Measurements from ENCODE around the gene SLC12A7. TPM values are rescaled to one million over a fixed set of nuclear protein-coding genes. Genes with fewer than 3 reads are reported as not detected.

The SLC12A7 gene
- total RNA-seq, 1 experiment from 2014 or later = 30.8 TPM

- WGBS (ENCODE audit: extremely low coverage, insufficient read length, low lambda C conversion rate) = no CpG with 5 or more reads among the region's 19 CpGs
- Histone ChIP-seq H3K79me2 (ENCODE audit: insufficient read depth, low read length) (no peaks in the 10 kb centered on the region), H3K27me3 (ENCODE audit: insufficient read depth, low read length) (no peaks in the 10 kb centered on the region), H3K4me1 (ENCODE audit: insufficient read depth, low read length) (no peaks in the 10 kb centered on the region; the same call in 1 of the 2 replicates), H2BK120ac (ENCODE audit: low read depth, low read length, poor library complexity, severe bottlenecking) (no peak overlapping the region), H3K4me2 (ENCODE audit: insufficient read depth, insufficient read length, low read length) (no peak overlapping the region), H3K79me1 (ENCODE audit: insufficient read depth, low read depth, low read length, poor library complexity, severe bottlenecking) (no peaks in the 10 kb centered on the region), H4K91ac (ENCODE audit: insufficient read length, low read depth, low read length) (no peak overlapping the region), H4K20me1 (ENCODE audit: control insufficient read depth, insufficient read depth, insufficient read length) (no peaks in the 10 kb centered on the region), H3K4ac (ENCODE audit: low read depth, low read length) (no peak overlapping the region), H3K9ac (ENCODE audit: extremely low read depth, insufficient read length, low read length) (no peak overlapping the region), H2BK20ac (ENCODE audit: low read depth, low read length, poor library complexity, severe bottlenecking) (no peak overlapping the region), H3K23me2 (ENCODE audit: insufficient read length, low read depth, low read length, poor library complexity, severe bottlenecking) (no peaks in the 10 kb centered on the region), H3T11ph (ENCODE audit: low read length) (no peak overlapping the region), H2BK12ac (ENCODE audit: insufficient read length, low read depth, low read length) (no peak overlapping the region), H3K18ac (ENCODE audit: insufficient read length, low read depth, low read length) (no peak overlapping the region), H4K8ac (replicated peaks; ENCODE audit: insufficient read length, low read depth, low read length) (no peak overlapping the region), H3K14ac (ENCODE audit: insufficient read depth, low read length) (no peak overlapping the region; the same call in 1 of the 2 replicates), H3K56ac (ENCODE audit: insufficient read length, low read depth, low read length) (no peak overlapping the region), H2BK15ac (ENCODE audit: low read depth, low read length) (no peak overlapping the region), H3K9me3 (ENCODE audit: control insufficient read depth, low read depth, low read length) (no peaks in the 10 kb centered on the region), H2BK5ac (ENCODE audit: insufficient read length, low read length) (no peak overlapping the region), H3K23ac (ENCODE audit: insufficient read length, low read depth, low read length) (no peak overlapping the region), H2AFZ (ENCODE audit: low read length) (no peak overlapping the region), H2AK5ac (ENCODE audit: insufficient read length, low read length) (no peak overlapping the region), H4K5ac (ENCODE audit: insufficient read length, low read depth, low read length) (no peak overlapping the region), H3K27ac (ENCODE audit: insufficient read length, low read depth, low read length) (no peak overlapping the region)
- DNase-seq = no peak
- Mint-ChIP-seq H3K4me3 (no peak overlapping the region), H3K4me1 (peaks cover 10 to 35% of the 10 kb centered on the region in 2 experiments), H3K27me3 (ENCODE audit: low read depth) (peaks cover 1% of the 10 kb centered on the region; the same call in 1 of the 2 replicates), H3K36me3 (ENCODE audit: insufficient read depth in 1 of 3, low read depth in 3 of 3) (no peaks in the 10 kb centered on the region), H3K9me3 (no peaks in the 10 kb centered on the region), H3K27ac (no peak overlapping the region)
- no peak for TF ChIP-seq CTCF (conservative IDR thresholded peaks at IDR 0.05)
Measured at GRCh38 chr5:1144089-1144488, 32.2 kb upstream of the SLC12A7 start.

Measured in H9 (cell line).